Measurements from ENCODE around the gene SUN1.
"Not testable (repeated sequence)": the region's sequence is repeated elsewhere in the genome, so short reads cannot be mapped to it uniquely, and the experiment has no call there.

Gene SUN1

DNA sequence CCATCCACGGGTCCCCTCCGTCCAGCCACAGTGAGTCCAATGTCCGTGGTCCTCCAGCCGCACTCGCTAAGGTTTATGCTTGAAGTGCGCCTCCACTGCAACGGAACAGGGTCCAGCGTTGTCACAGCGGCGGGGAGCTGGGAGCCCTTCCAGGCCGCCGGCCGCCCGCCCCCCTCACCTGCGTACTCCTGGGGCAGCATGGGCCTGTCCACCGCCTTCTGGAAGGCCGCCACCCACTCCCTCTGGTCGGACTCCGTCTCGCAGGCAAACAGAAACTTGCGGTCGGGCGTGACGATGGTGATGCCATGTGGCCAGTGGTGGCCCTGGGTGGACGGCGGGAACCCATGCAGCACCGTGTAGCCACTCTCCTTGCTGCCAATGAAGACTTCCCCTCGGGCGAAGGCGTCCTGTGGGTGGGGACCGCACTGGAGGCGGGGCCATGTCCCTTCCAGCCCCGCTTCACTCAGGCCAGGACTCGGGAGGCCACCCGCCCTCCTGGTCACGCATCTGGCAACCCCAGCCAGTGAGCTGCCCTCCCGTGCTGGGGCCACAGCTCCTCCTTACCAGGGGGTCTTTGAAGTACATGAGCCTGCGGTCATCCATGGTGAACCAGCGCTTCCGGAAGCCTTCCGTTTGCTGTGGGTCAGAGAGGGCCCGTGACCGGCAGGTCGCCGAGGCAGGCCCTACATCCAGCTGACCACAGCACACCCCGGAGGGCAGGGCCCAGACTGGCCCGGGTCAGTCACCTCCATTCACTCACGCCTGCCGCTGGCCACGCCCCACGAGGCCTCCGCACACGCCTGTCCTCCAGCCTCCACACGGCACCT lies 66.8 kb downstream of the SUN1 start:
- DNase-seq, result no peak
- peak overlapping the region; percentile 33 for H3K27ac Mint-ChIP-seq
- H3K27me3 Mint-ChIP-seq, result no peaks in the 10 kb centered on the region
- H3K36me3 Mint-ChIP-seq (ENCODE audit: low read depth), result peaks cover 58% of the 10 kb centered on the region
- no peak overlapping the region for H3K4me3 Mint-ChIP-seq
- H3K4me1 Mint-ChIP-seq (ENCODE audit: low read depth), result peaks cover 1% of the 10 kb centered on the region
- H3K9me3 Mint-ChIP-seq, result no peaks in the 10 kb centered on the region

DNA sequence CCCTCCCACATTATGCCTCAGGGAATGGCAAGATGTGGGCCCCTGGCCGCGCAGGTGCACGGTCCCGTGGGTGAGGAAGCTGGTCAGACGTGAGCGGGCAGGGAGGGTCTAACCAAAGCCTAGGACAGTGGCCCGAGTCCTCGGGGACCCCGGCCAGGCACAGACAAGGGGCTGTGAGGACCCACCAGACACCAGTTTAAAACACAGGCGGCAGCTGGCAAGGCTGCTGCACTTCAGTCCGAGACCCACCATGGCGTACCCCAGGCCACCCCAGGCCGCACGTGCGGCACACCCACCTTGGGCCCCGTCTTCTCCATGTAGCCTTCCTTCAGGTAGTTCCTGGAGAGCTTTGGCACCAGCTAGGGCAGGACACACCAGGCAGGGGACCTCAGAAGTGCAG lies 67.5 kb downstream of the SUN1 start:
- no peaks in the 10 kb centered on the region for H3K9me3 Mint-ChIP-seq

DNA sequence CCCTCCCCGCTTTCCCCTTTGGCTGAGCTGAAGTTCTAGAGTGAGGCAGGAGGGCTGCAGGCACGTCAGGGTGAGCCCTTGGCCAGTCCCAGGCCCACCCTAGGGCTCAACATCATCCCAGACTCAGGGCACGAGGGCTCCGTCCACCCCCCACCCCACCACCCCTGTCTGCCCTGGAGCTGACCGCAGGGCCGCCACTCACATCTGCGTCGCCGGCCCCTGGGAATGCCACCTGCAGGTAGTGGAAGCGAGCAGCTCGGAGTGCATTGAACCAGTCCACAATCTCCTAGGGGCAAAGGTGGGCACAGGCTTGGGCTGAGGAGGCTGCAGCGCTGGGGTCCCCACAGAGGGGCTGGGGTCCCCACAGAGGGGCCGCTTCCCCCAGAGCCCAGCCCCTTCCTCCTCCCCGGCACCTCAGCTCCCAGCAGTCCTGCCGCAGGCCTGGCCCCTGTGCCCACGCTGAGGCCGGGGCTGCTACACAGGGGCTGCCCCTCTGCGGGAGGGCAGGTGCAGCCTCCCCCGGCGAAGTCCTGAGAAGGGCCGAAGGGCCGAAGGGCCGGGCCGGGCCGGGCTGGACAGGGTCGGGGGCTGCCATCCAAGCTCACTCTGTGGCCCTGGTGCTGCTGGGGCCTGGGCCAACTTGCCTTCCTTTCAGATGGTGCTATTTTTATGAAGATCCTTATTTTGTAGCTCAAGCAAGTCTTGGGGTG lies 68.2 kb downstream of the SUN1 start:
- no peak overlapping the region for H3K4me3 Mint-ChIP-seq
- H3K36me3 Mint-ChIP-seq (ENCODE audit: low read depth), result peaks cover 44% of the 10 kb centered on the region
- H3K27ac Mint-ChIP-seq, result no peak overlapping the region
- H3K4me1 Mint-ChIP-seq (ENCODE audit: low read depth), result peaks cover 1% of the 10 kb centered on the region
- DNase-seq, result no peak
- H3K9me3 Mint-ChIP-seq, result no peaks in the 10 kb centered on the region
- H3K27me3 Mint-ChIP-seq, result no peaks in the 10 kb centered on the region

More for the DNA sequence above, 67.5 kb downstream of the SUN1 start:
- Mint-ChIP-seq H3K4me3 (no peak overlapping the region), H3K27ac (peak overlapping the region; percentile 33), H3K4me1 (ENCODE audit: low read depth) (peaks cover 1% of the 10 kb centered on the region), H3K36me3 (ENCODE audit: low read depth) (peaks cover 51% of the 10 kb centered on the region), H3K27me3 (no peaks in the 10 kb centered on the region)
- DNase-seq, result no peak

DNA sequence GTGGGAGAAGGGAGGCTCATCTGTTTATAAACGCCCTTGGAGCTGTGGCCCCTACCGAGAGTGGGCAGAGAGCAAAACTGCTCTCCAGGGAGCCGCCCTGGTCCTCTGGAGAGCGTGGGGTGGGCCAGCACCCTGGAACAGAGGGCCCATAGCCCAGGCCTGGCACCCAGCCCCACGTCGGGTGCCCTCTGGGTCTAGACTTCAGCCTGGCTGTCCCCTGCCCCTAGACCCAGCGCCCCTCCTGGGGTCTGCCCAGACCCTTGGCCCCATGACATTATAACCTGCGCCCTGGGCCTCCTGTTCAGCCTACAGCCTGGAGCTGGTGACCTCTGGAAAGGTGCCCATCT lies 68.7 kb downstream of the SUN1 start:
- Mint-ChIP-seq H3K9me3 (no peaks in the 10 kb centered on the region), H3K4me1 (ENCODE audit: low read depth) (peaks cover 1% of the 10 kb centered on the region), H3K4me3 (no peak overlapping the region), H3K36me3 (ENCODE audit: low read depth) (peaks cover 38% of the 10 kb centered on the region), H3K27me3 (no peaks in the 10 kb centered on the region), H3K27ac (no peak overlapping the region)
- no peak for DNase-seq

DNA sequence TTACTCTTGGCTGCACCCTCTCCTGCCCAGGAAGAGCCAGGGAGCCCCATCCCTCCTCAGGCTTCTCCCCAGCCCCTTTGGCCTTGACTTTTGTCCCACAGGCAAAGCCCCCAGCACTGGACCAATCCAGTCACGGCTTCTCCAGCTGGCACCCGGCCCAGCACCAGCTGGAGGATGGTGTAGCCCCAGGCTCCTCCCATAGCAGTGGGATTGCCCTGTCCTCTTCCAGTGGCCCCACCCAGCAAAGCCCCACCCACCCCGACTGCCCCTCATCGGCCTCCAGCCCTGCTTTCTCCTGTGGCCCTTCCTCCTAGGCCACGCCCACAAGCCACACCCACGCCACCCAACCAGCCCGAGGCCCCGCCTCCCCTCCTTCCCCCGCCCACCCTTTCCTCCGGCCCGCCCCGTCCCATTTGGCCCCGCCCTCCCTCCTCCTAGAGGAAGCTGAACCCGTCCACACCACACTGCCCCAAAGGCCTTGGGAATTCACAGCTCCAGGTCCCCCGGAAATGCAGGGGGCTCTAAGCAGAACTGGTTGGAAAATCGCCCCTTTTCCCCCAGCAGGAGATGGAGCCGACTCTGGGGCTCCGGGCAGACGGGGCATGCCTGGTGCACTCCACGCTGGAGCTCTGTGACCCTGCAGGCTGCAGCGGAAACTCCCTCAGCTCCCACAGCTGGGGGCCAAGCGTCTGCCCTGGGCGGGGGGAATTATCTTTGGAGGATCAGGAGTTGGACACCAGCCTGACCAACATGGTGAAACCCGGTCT lies 69.3 kb downstream of the SUN1 start:
- H3K9me3 Mint-ChIP-seq, result no peaks in the 10 kb centered on the region
- DNase-seq, result peak; percentile 68
- no peak overlapping the region for H3K27ac Mint-ChIP-seq
- H3K27me3 Mint-ChIP-seq, result no peaks in the 10 kb centered on the region
- no peak overlapping the region for H3K4me3 Mint-ChIP-seq
- H3K4me1 Mint-ChIP-seq (ENCODE audit: low read depth), result peaks cover 1% of the 10 kb centered on the region
- peaks cover 33% of the 10 kb centered on the region for H3K36me3 Mint-ChIP-seq (ENCODE audit: low read depth)

DNA sequence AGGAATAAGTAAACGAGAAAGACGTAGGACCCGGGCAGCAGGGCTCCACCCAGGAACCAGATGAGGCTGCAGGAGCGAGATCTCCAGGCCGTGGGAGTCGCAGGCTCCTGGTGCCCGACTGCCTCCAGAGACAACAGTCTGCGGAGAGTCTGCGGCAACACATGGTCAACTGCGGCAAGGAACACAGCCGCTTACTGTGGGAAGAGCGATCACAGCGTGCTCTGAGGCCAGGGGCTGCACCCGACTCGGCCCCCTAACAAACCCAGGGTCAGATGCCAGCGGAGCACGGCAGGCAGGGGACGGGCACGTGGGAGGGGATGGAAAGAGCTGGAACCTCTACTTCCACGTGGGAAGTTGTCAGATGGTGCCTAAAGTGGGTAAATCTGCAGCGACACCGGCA lies 70.7 kb downstream of the SUN1 start:
- DNase-seq, result no peak
- H3K27me3 Mint-ChIP-seq, result no peaks in the 10 kb centered on the region
- no peak overlapping the region for H3K27ac Mint-ChIP-seq
- no peaks in the 10 kb centered on the region for H3K9me3 Mint-ChIP-seq
- peaks cover 1% of the 10 kb centered on the region for H3K4me1 Mint-ChIP-seq (ENCODE audit: low read depth)
- H3K4me3 Mint-ChIP-seq, result no peak overlapping the region
- H3K36me3 Mint-ChIP-seq (ENCODE audit: low read depth), result peaks cover 27% of the 10 kb centered on the region

DNA sequence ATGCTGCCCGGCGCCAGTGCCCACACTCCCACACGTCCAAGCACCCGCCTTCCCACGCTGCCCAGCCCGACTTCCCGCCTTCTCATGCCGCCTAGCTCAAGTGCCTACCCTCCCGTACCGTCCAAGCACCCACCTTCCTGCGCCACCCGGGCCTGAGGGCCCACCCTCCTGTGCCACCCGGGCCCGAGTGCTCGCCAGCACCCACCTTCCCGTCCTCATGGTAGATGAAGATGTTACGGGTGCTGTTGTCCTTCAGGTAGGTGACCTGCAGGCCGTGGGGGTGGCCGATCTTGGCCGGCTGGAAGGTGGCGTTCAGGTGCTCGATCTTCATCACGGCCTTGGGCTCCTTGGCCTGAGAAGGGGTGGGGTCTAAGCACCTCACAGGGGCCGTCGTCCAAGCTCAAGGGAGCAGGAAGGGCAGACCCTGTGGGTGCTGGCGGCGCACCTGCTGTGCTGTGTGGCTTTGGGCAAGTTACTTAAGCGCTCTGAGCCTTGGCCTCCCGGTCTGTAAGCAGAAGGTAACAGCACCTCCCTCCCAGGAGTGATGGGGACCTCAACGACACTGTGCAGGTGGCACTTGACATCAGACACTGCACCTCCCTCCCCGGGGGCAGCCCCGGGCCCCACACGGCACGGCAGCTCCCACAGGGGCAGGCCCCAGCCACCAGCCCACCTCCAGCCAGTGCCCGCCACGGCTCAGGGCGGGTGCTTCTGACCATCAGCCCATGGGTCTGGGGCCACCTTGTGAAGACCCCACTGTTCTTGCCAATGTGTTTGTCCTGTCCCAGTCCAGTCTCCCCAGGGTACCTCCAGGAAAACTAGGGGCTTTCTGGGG lies 71.9 kb downstream of the SUN1 start:
- H3K9me3 Mint-ChIP-seq, result no peaks in the 10 kb centered on the region
- H3K27me3 Mint-ChIP-seq, result no peaks in the 10 kb centered on the region
- H3K36me3 Mint-ChIP-seq (ENCODE audit: low read depth), result peaks cover 25% of the 10 kb centered on the region
- peaks cover 4% of the 10 kb centered on the region for H3K4me1 Mint-ChIP-seq (ENCODE audit: low read depth)
- H3K4me3 Mint-ChIP-seq, result no peak overlapping the region
- no peak for DNase-seq
- H3K27ac Mint-ChIP-seq, result no peak overlapping the region

DNA sequence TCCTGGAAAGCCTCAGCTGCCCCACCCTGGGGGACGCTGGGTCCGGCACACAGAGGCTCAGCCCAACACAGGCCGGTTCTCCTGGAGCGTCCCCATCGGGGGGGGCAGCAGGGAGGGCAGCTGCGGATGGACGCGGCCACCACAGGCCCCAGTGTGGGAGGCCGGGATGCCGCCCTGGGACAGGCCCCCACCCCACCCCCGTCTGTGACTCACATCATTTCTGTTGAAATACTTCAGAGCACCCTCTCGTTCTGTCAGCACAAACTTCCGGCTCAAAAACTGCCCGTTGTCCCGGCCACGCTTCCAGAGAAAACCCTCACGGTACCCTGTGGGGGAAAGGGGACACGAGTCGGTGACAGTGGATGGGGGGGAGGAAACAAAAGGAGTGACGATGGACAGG lies 72.6 kb downstream of the SUN1 start:
- Mint-ChIP-seq H3K27me3 (no peaks in the 10 kb centered on the region), H3K36me3 (ENCODE audit: low read depth) (peaks cover 18% of the 10 kb centered on the region), H3K9me3 (no peaks in the 10 kb centered on the region), H3K27ac (no peak overlapping the region), H3K4me1 (ENCODE audit: low read depth) (peaks cover 6% of the 10 kb centered on the region), H3K4me3 (no peak overlapping the region)
- DNase-seq, result no peak

DNA sequence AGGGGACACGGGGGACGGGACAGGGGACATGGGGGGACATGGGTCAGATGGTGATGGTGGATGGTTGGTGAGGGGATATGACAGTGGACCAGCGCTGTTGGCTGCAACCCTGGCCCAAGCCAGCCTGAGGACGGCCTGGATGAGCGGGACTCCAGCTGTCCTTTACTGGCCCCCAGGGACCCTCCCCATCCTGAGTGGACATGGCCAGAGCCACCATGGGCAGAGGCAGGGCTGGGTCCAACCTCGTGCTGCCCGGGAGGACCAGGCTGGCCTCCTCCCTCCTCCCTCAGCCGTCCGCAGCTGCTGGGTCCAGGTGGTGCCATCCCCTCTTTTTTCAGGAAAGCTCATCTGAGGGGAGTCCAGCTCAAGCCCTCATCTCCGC lies 74.5 kb downstream of the SUN1 start:
- Mint-ChIP-seq H3K4me1 (ENCODE audit: low read depth) (peaks cover 17% of the 10 kb centered on the region), H3K27ac (no peak overlapping the region), H3K27me3 (no peaks in the 10 kb centered on the region), H3K36me3 (ENCODE audit: low read depth) (peaks cover 13% of the 10 kb centered on the region), H3K4me3 (no peak overlapping the region), H3K9me3 (no peaks in the 10 kb centered on the region)
- no peak for DNase-seq

DNA sequence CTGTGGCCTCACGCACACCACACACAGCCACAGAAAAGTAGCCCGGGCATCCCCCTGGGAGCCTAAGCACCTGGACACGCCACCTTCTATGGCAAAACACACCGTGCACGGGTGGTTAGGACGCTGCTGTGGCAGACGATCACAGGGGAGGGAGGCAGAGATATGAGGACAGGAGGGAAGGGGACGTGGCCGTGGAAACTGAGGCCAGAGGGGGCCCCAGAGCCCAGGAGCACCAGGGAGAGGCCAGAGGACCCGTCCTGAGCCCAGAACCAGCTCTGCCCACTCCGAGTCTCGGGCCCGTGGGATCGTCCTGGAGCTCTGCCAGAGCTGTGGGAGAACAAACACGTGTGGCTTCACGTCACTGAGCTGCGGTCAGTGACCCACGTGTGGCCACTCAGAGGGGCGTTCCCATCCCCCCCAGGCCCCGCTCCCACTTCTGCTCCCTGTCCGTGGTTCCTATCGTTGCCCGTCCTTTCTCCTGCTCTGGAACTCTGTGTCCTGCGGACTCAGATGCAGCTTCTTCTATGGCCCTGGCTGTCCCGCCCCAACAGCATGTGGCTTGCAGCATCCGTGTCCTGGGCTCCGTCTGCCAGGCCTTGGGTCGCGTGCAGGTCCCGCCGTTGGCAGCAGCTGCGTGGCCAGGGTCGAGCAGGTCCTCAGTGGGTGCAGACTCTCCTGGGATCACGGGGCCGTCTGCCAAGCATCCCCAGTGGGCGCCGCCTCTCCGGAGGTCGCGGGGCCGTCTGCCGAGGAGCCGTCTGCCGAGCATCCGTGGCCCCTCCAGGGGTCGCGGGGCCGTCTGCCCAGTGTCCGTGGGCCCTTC lies 75.1 kb downstream of the SUN1 start:
- Mint-ChIP-seq H3K9me3 (no peaks in the 10 kb centered on the region), H3K27me3 (no peaks in the 10 kb centered on the region), H3K4me1 (ENCODE audit: low read depth) (peaks cover 17% of the 10 kb centered on the region), H3K27ac (no peak overlapping the region), H3K36me3 (ENCODE audit: low read depth) (peaks cover 12% of the 10 kb centered on the region), H3K4me3 (no peak overlapping the region)
- DNase-seq, result no peak

DNA sequence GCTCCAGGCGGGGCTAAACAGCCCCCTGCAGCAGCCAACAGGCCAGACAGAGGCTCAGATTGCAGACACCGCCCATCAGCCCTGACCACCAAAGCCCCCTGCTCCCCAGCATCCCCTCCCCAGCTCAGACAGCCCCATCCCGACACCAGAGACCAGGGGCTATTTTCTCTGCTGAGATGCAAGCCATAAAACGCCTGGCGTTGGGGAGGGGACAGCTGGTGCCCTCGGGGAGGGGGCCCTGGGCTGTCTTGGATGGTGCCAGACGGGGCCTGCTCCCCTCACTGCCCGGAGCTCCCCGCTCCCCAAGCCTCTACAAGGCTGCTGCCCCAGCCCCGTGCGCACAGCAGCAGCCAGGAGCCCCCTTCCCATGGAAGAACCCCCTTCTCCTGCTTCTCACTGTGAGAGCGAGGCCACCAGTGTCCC lies 75.9 kb downstream of the SUN1 start:
- no peak overlapping the region for H3K27ac Mint-ChIP-seq
- H3K9me3 Mint-ChIP-seq, result no peaks in the 10 kb centered on the region
- peaks cover 17% of the 10 kb centered on the region for H3K4me1 Mint-ChIP-seq (ENCODE audit: low read depth)
- H3K27me3 Mint-ChIP-seq, result no peaks in the 10 kb centered on the region
- H3K36me3 Mint-ChIP-seq (ENCODE audit: low read depth), result peaks cover 6% of the 10 kb centered on the region
- no peak overlapping the region for H3K4me3 Mint-ChIP-seq
- DNase-seq, result no peak

DNA sequence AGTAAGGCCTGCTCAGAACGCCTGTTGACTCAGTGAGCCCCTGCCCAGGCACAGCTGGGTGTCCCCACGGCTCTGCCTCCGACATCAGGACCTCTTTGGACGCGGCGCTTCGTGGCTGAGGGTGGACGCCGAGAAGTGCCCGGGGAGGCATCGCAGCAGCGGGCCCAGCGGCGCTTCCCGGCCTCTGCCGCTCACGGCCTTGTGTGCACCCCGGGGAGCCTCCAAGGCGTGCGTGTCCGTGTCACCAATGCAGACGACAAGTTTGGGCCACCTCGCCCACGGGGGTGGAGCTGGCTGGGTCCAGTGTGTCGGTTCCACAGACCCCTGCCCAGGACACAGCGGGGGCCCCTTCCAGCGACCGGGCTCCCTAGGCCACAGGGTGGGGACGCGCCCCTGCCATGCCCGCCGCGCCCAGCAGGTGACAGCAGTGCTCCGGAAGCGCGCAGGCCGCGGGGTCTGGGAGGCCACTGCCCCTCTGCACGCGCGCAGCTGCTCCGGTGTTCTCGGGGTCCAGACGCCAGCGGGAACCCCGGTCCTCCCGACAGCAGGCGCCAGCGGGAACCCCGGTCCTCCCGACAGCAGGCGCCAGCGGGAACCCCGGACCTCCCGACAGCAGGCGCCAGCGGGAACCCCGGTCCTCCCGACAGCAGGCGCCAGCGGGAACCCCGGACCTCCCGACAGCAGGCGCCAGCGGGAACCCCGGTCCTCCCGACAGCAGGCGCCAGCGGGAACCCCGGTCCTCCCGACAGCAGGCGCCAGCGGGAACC lies 76.5 kb downstream of the SUN1 start:
- H3K27me3 Mint-ChIP-seq; H3K36me3 Mint-ChIP-seq (ENCODE audit: low read depth); H3K9me3 Mint-ChIP-seq; H3K27ac Mint-ChIP-seq: not testable (repeated sequence)
- DNase-seq, result peak; percentile 89
- Mint-ChIP-seq H3K4me1 (ENCODE audit: low read depth) (peaks cover 17% of the 10 kb centered on the region), H3K4me3 (peak overlapping the region; percentile 38)
